CD4-positive, alpha-beta T cell treated with Interleukin-15 for 4 hours (primary cell): ENCODE data around the gene USO1.
"Not testable (repeated sequence)": the region's sequence is repeated elsewhere in the genome, so short reads cannot be mapped to it uniquely, and the experiment has no call there.

ENCODE experiments used
- DNase-seq: peaks from one replicate; pipeline ENCODE4 v3.0.0-alpha.2; 2020; ENCODE audit warnings: low spot score

The USO1 gene

GRCh38 chr4:75724066-75724866 is at the start of gene USO1:
USO1 (plus strand) TSS chr4:75724577; CDS start chr4:75724820, 243 bp downstream.
- DNase-seq, result peak; percentile 100

GRCh38 chr4:75675004-75675531 is 49.3 kb upstream of the USO1 start:
- no peak for DNase-seq

GRCh38 chr4:75678473-75678872 is 45.9 kb upstream of the USO1 start:
- no peak for DNase-seq

- no peak for DNase-seq
These were observed 45.4 kb upstream of the USO1 start for GRCh38 chr4:75678965-75679364.

- no peak for DNase-seq
These were observed 44.4 kb upstream of the USO1 start for GRCh38 chr4:75679876-75680575.

GRCh38 chr4:75683482-75684155 is 40.8 kb upstream of the USO1 start:
- DNase-seq, result no peak

- no peak for DNase-seq
These were observed 38.7 kb upstream of the USO1 start for GRCh38 chr4:75685546-75686189.

- peak; percentile 56 for DNase-seq
These were observed 38.0 kb upstream of the USO1 start for GRCh38 chr4:75686346-75686745.

GRCh38 chr4:75687125-75687524 is 37.3 kb upstream of the USO1 start:
- not testable (repeated sequence) for DNase-seq

GRCh38 chr4:75692066-75692465 is 32.3 kb upstream of the USO1 start:
- not testable (repeated sequence) for DNase-seq

GRCh38 chr4:75696071-75696470 is 28.3 kb upstream of the USO1 start:
- DNase-seq, result peak; percentile 42

- no peak for DNase-seq
These were observed 27.8 kb upstream of the USO1 start for GRCh38 chr4:75696581-75696980.

- DNase-seq, result peak; percentile 34
These were observed 26.0 kb upstream of the USO1 start for GRCh38 chr4:75698162-75698962.

GRCh38 chr4:75698963-75699228 is 25.5 kb upstream of the USO1 start:
- no peak for DNase-seq

- no peak for DNase-seq
These were observed 25.1 kb upstream of the USO1 start for GRCh38 chr4:75699299-75699698.

- DNase-seq, result no peak
These were observed 21.4 kb upstream of the USO1 start for GRCh38 chr4:75702919-75703411.

- DNase-seq, result no peak
These were observed 19.0 kb upstream of the USO1 start for GRCh38 chr4:75705198-75705977.

- DNase-seq, result peak; percentile 66
These were observed 16.1 kb upstream of the USO1 start for GRCh38 chr4:75708218-75708691.

- no peak for DNase-seq
These were observed 14.1 kb upstream of the USO1 start for GRCh38 chr4:75710246-75710645.

- no peak for DNase-seq
These were observed 10.4 kb upstream of the USO1 start for GRCh38 chr4:75714011-75714410.
